Osteocyte (in vitro differentiated cells): ENCODE data around the gene TMPRSS6. TPM values are rescaled to one million over a fixed set of nuclear protein-coding genes. Genes with fewer than 3 reads are reported as not detected.

Experiments used
- DNase-seq: peaks from one replicate; pipeline ENCODE4 v3.0.0; 2021; ENCODE audit warnings: mixed read lengths; ENCODE audit not compliant: unreplicated experiment; ENCODE audit errors: extremely low spot score
- H3K27ac Mint-ChIP-seq: one replicate; pipeline ENCODE4 v1.8.0; 2021; ENCODE audit warnings: mild to moderate bottlenecking, mixed read lengths; ENCODE audit not compliant: unreplicated experiment
- H3K27me3 Mint-ChIP-seq: one replicate; pipeline ENCODE4 v1.8.0; 2021; ENCODE audit warnings: mixed read lengths; ENCODE audit not compliant: unreplicated experiment
- H3K36me3 Mint-ChIP-seq: one replicate; pipeline ENCODE4 v1.8.0; 2021; ENCODE audit warnings: mixed read lengths; ENCODE audit not compliant: unreplicated experiment
- H3K4me1 Mint-ChIP-seq: one replicate; pipeline ENCODE4 v1.8.0; 2021; ENCODE audit warnings: mixed read lengths; ENCODE audit not compliant: unreplicated experiment
- H3K4me3 Mint-ChIP-seq: one replicate; pipeline ENCODE4 v1.8.0; 2021; ENCODE audit warnings: mild to moderate bottlenecking, moderate library complexity, mixed read lengths; ENCODE audit not compliant: unreplicated experiment
- H3K9me3 Mint-ChIP-seq: one replicate; pipeline ENCODE4 v1.8.0; 2021; ENCODE audit warnings: mixed read lengths; ENCODE audit not compliant: unreplicated experiment
- CTCF ChIP-seq: fragments of 200-600 bp; sonication (generic); IDR thresholded peaks from 2 replicates; pipeline ENCODE4 v1.5.0; 2021; ENCODE audit warnings: antibody characterized with exemption, mild to moderate bottlenecking, moderate library complexity
- total RNA-seq: library from RNA; stranded (reverse); gene quantifications from 2 replicates; pipeline ENCODE4 v1.2.1, GENCODE V29; 2021

Gene TMPRSS6
- total RNA-seq, 1 donor from 2014 or later, result not detected

- H3K27me3 Mint-ChIP-seq, result no peaks in the 10 kb centered on the region
- H3K4me3 Mint-ChIP-seq, result no peak overlapping the region
- H3K27ac Mint-ChIP-seq, result no peak overlapping the region
- TF ChIP-seq CTCF, result no peak
- no peaks in the 10 kb centered on the region for H3K9me3 Mint-ChIP-seq
- peaks cover 12% of the 10 kb centered on the region for H3K36me3 Mint-ChIP-seq
- DNase-seq, result no peak
- peaks cover 25% of the 10 kb centered on the region for H3K4me1 Mint-ChIP-seq
These were observed 86.8 kb downstream of the TMPRSS6 start for GRCh38 chr22:37022483-37023337.

- H3K4me3 Mint-ChIP-seq, result peak overlapping the region; percentile 50
- H3K27me3 Mint-ChIP-seq, result no peaks in the 10 kb centered on the region
- peaks cover 29% of the 10 kb centered on the region for H3K4me1 Mint-ChIP-seq
- peak; percentile 76 for TF ChIP-seq CTCF
- DNase-seq, result no peak
- H3K27ac Mint-ChIP-seq, result peak overlapping the region; percentile 41
- no peaks in the 10 kb centered on the region for H3K9me3 Mint-ChIP-seq
- peaks cover 7% of the 10 kb centered on the region for H3K36me3 Mint-ChIP-seq
These were observed 87.6 kb downstream of the TMPRSS6 start for GRCh38 chr22:37021710-37022482.

DNA sequence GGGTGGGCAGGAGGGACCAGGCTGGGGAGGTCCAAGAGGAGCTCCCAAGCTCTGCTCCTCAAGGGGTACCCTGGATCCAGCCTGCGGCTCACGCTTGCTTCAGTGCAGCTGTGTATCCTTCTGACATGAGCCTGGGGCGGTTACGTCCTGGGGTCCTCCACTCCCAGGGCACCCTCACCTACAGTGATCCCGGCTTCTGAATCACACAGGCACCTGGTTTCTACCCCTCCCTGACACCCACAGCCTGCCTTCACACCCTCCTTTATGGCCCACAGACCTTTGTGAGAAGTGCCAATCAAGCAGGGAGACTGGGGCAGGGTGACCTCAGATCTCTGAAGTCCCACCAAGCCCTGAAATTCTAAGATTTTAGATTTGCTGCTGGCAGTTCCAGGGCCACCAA lies 88.5 kb downstream of the TMPRSS6 start:
- no peak for TF ChIP-seq CTCF
- Mint-ChIP-seq H3K4me1 (peaks cover 31% of the 10 kb centered on the region), H3K27me3 (no peaks in the 10 kb centered on the region), H3K36me3 (peaks cover 4% of the 10 kb centered on the region), H3K9me3 (no peaks in the 10 kb centered on the region), H3K27ac (no peak overlapping the region), H3K4me3 (no peak overlapping the region)
- DNase-seq, result no peak

GRCh38 chr22:37020192-37020479 lies 89.4 kb downstream of the TMPRSS6 start:
- peak overlapping the region; percentile 92 for H3K4me3 Mint-ChIP-seq
- no peaks in the 10 kb centered on the region for H3K9me3 Mint-ChIP-seq
- no peaks in the 10 kb centered on the region for H3K27me3 Mint-ChIP-seq
- peaks cover 4% of the 10 kb centered on the region for H3K36me3 Mint-ChIP-seq
- no peak for TF ChIP-seq CTCF
- no peak for DNase-seq
- H3K27ac Mint-ChIP-seq, result peak overlapping the region; percentile 91
- peaks cover 33% of the 10 kb centered on the region for H3K4me1 Mint-ChIP-seq
